SK-N-SH treated with all-trans-retinoic acid at 6 μM for 48 hours (cell line): Measurements from ENCODE around the gene GRK6.

Experiments
- ATAC-seq: fragments of 200-7000 bp; cut with Tn5 transposase; 3 replicates; pipeline ENCODE4 v1.9.1; 2020; ENCODE audit warnings: mild to moderate bottlenecking, moderate library complexity
- ARNTL ChIP-seq: fragments of 450-650 bp; formaldehyde crosslinking; IDR thresholded peaks from 2 replicates; pipeline ENCODE4 v1.5.0; 2020; ENCODE audit warnings: low read depth, mild to moderate bottlenecking, moderate library complexity, borderline replicate concordance
- BACH2 ChIP-seq: fragments of 250-450 bp; sonication (Bioruptor Pico); IDR thresholded peaks from 2 replicates; pipeline ENCODE4 v1.9.0; 2021; ENCODE audit warnings: mild to moderate bottlenecking, borderline replicate concordance
- CREB5 ChIP-seq: fragments of 250-450 bp; sonication (Bioruptor Pico); IDR thresholded peaks from 2 replicates; pipeline ENCODE4 v1.5.1; 2020; ENCODE audit warnings: low read depth, mild to moderate bottlenecking, moderate library complexity
- CSDC2 ChIP-seq: fragments of 250-450 bp; sonication (Bioruptor Pico); IDR thresholded peaks from 2 replicates; pipeline ENCODE4 v1.5.0; 2020; ENCODE audit warnings: mild to moderate bottlenecking, moderate library complexity
- CSRNP3 ChIP-seq: fragments of 250-450 bp; sonication (Bioruptor Pico); IDR thresholded peaks from 2 replicates; pipeline ENCODE4 v1.5.1; 2021; ENCODE audit warnings: mild to moderate bottlenecking, moderate library complexity
- ESRRG ChIP-seq: fragments of 250-450 bp; sonication (Bioruptor Pico); IDR thresholded peaks from 2 replicates; pipeline ENCODE4 v1.6.1; 2021; ENCODE audit warnings: mild to moderate bottlenecking
- GLIS3 ChIP-seq: fragments of 250-450 bp; sonication (Bioruptor Pico); IDR thresholded peaks from 2 replicates; pipeline ENCODE4 v1.5.0; 2020; ENCODE audit warnings: mild to moderate bottlenecking, moderate library complexity
- ISL1 ChIP-seq: fragments of 250-450 bp; sonication (Bioruptor Pico); IDR thresholded peaks from 2 replicates; pipeline ENCODE4 v2.1.2; 2022; ENCODE audit warnings: mild to moderate bottlenecking, moderate library complexity
- OSR1 ChIP-seq: fragments of 250-450 bp; sonication (Bioruptor Pico); IDR thresholded peaks from 2 replicates; pipeline ENCODE4 v1.8.0; 2022; ENCODE audit warnings: moderate library complexity, mild to moderate bottlenecking, inconsistent platforms
- PATZ1 ChIP-seq: fragments of 250-450 bp; sonication (Bioruptor Pico); IDR thresholded peaks from 2 replicates; pipeline ENCODE4 v1.8.0; 2020; ENCODE audit warnings: mild to moderate bottlenecking, moderate library complexity, borderline replicate concordance
- POU6F1 ChIP-seq: fragments of 250-450 bp; sonication (Bioruptor Pico); IDR thresholded peaks from 2 replicates; pipeline ENCODE4 v1.8.0; 2021; ENCODE audit warnings: low read depth, mild to moderate bottlenecking, moderate library complexity, borderline replicate concordance
- PPARA ChIP-seq: fragments of 250-450 bp; sonication (Bioruptor Pico); IDR thresholded peaks from 2 replicates; pipeline ENCODE4 v1.5.0; 2020; ENCODE audit warnings: mild to moderate bottlenecking, borderline replicate concordance
- RARB ChIP-seq: fragments of 250-450 bp; sonication (Bioruptor Pico); IDR thresholded peaks from 2 replicates; pipeline ENCODE4 v1.8.0; 2021; ENCODE audit warnings: mild to moderate bottlenecking, moderate library complexity
- SNAI2 ChIP-seq: fragments of 250-450 bp; sonication (Bioruptor Pico); IDR thresholded peaks from 2 replicates; pipeline ENCODE4 v1.5.0; 2020; ENCODE audit warnings: mild to moderate bottlenecking, moderate library complexity
- TCF4 ChIP-seq: fragments of 250-450 bp; sonication (Bioruptor Pico); IDR thresholded peaks from 2 replicates; pipeline ENCODE4 v1.8.0; 2021; ENCODE audit warnings: mild to moderate bottlenecking, moderate library complexity, borderline replicate concordance
- TOX ChIP-seq: fragments of 250-450 bp; sonication (Bioruptor Pico); IDR thresholded peaks from 2 replicates; pipeline ENCODE4 v1.8.0; 2021; ENCODE audit warnings: mild to moderate bottlenecking, moderate library complexity, borderline replicate concordance
- TSHZ2 ChIP-seq: fragments of 250-450 bp; sonication (Bioruptor Pico); IDR thresholded peaks from 2 replicates; pipeline ENCODE4 v1.5.0; 2020; ENCODE audit warnings: mild to moderate bottlenecking, moderate library complexity
- ZC3H10 ChIP-seq: fragments of 250-450 bp; sonication (Bioruptor Pico); IDR thresholded peaks from 2 replicates; pipeline ENCODE4 v1.5.1; 2021; ENCODE audit warnings: mild to moderate bottlenecking, moderate library complexity
- ZFP3 ChIP-seq: fragments of 250-450 bp; sonication (Bioruptor Pico); IDR thresholded peaks from 2 replicates; pipeline ENCODE4 v1.5.0; 2020; ENCODE audit warnings: mild to moderate bottlenecking, moderate library complexity
- ZNF565 ChIP-seq: fragments of 450-650 bp; formaldehyde crosslinking; conservative IDR thresholded peaks from 2 replicates; pipeline ENCODE4 v1.5.0; 2020; ENCODE audit warnings: low read depth, mild to moderate bottlenecking, moderate library complexity
- ZNF8 ChIP-seq: fragments of 450-650 bp; formaldehyde crosslinking; IDR thresholded peaks from 2 replicates; pipeline ENCODE4 v1.5.0; 2020; ENCODE audit warnings: mild to moderate bottlenecking, moderate library complexity

The GRK6 gene

GRCh38 chr5:177440990-177441780 is 14.7 kb downstream of the GRK6 start:
- no peak for ATAC-seq
- no peak for TF ChIP-seq ESRRG (CRISPR knock-in tag)
- TF ChIP-seq PPARA (CRISPR knock-in tag) = no peak
- no peak for TF ChIP-seq ARNTL (CRISPR knock-in tag)
- TF ChIP-seq TCF4 (CRISPR knock-in tag) = no peak
- TF ChIP-seq POU6F1 (CRISPR knock-in tag) = no peak
- no peak for TF ChIP-seq CSDC2 (CRISPR knock-in tag)
- no peak for TF ChIP-seq ZNF8 (CRISPR knock-in tag)
- TF ChIP-seq ZC3H10 (CRISPR knock-in tag) = no peak
- TF ChIP-seq ISL1 (CRISPR knock-in tag) = no peak
- no peak for TF ChIP-seq TOX (CRISPR knock-in tag)
- TF ChIP-seq, all 23 proteins: peak for 0

GRCh38 chr5:177442066-177442826 is 15.8 kb downstream of the GRK6 start:
- no peak for ATAC-seq
- no peak for TF ChIP-seq POU6F1 (CRISPR knock-in tag)
- TF ChIP-seq GLIS3 = no peak
- TF ChIP-seq TOX (CRISPR knock-in tag) = no peak
- TF ChIP-seq TSHZ2 = no peak
- no peak for TF ChIP-seq ZC3H10 (CRISPR knock-in tag)
- TF ChIP-seq RARB = no peak
- no peak for TF ChIP-seq TCF4 (CRISPR knock-in tag)
- TF ChIP-seq ISL1 (CRISPR knock-in tag) = no peak
- TF ChIP-seq SNAI2 (CRISPR knock-in tag) = no peak
- TF ChIP-seq CSRNP3 (CRISPR knock-in tag) = no peak
- no peak for TF ChIP-seq ESRRG (CRISPR knock-in tag)
- TF ChIP-seq OSR1 (CRISPR knock-in tag) = no peak
- no peak for TF ChIP-seq ZNF565 (CRISPR knock-in tag)
- no peak for TF ChIP-seq ZFP3 (CRISPR knock-in tag)
- TF ChIP-seq PATZ1 = no peak
- TF ChIP-seq CREB5 (CRISPR knock-in tag) = no peak
- no peak for TF ChIP-seq BACH2
- no peak for TF ChIP-seq PPARA (CRISPR knock-in tag)
- no peak for TF ChIP-seq ARNTL (CRISPR knock-in tag)
